ENCODE results near the gene ZNF526.
A peak's percentile ranks its signal among the peaks of the same experiment; 100 is the strongest.

Gene ZNF526

GRCh38 chr19:42268142-42268703 is 48.1 kb downstream of the ZNF526 start (continued):
- TF ChIP-seq SCRT2 (tag by site-specific recombination; IDR thresholded peaks at IDR 0.05) (peak; percentile 99), ZNF843 (tag by site-specific recombination; IDR thresholded peaks at IDR 0.05) (peak; percentile 92), ATF2 (tag by site-specific recombination; IDR thresholded peaks at IDR 0.05; ENCODE audit: low read depth) (peak; percentile 100), ZNF610 (tag by site-specific recombination; IDR thresholded peaks at IDR 0.05; ENCODE audit: borderline replicate concordance) (peak; percentile 72; the same call in 1 of the 2 replicates), SP3 (tag by site-specific recombination; IDR thresholded peaks at IDR 0.05) (no peak), ZNF394 (tag by site-specific recombination; IDR thresholded peaks at IDR 0.05; ENCODE audit: borderline replicate concordance) (peak; percentile 80; the same call in 1 of the 2 replicates), ZNF548 (tag by site-specific recombination; IDR thresholded peaks at IDR 0.05) (peak; percentile 89), PRDM2 (tag by site-specific recombination; IDR thresholded peaks at IDR 0.05; ENCODE audit: borderline replicate concordance) (no peak), OSR2 (tag by site-specific recombination; IDR thresholded peaks at IDR 0.05) (peak; percentile 85), KLF17 (tag by site-specific recombination; IDR thresholded peaks at IDR 0.05) (peak; percentile 96), ZNF157 (tag by site-specific recombination; IDR thresholded peaks at IDR 0.05) (no peak), ZNF639 (tag by site-specific recombination; IDR thresholded peaks at IDR 0.05) (peak; percentile 79; the same call in 1 of the 2 replicates), ZNF169 (tag by site-specific recombination; IDR thresholded peaks at IDR 0.05) (no peak), WT1 (tag by site-specific recombination; IDR thresholded peaks at IDR 0.05) (0 out of 2 replicates have a peak, but pooled peaks have one; percentile 12), ZBTB10 (tag by site-specific recombination; IDR thresholded peaks at IDR 0.05) (peak; percentile 93), PRDM4 (tag by site-specific recombination; IDR thresholded peaks at IDR 0.05) (peak; percentile 64), REPIN1 (tag by site-specific recombination; IDR thresholded peaks at IDR 0.05; ENCODE audit: low read depth) (no peak; the same call in 1 of the 2 replicates), IKZF3 (tag by site-specific recombination; IDR thresholded peaks at IDR 0.05) (peak; percentile 62), ZNF426 (tag by site-specific recombination; IDR thresholded peaks at IDR 0.05) (no peak), YY1 (tag by site-specific recombination; IDR thresholded peaks at IDR 0.05) (no peak), ZXDB (tag by site-specific recombination; IDR thresholded peaks at IDR 0.05) (peak; percentile 98), ZBTB44 (tag by site-specific recombination; IDR thresholded peaks at IDR 0.05) (peak; percentile 23; the same call in 1 of the 2 replicates)

Measured in HEK293 (cell line).